KOPT-K1 (cell line): Measurements from ENCODE around the gene CR1.
"Not testable (repeated sequence)": the region's sequence is repeated elsewhere in the genome, so short reads cannot be mapped to it uniquely, and the experiment has no call there.

ENCODE experiments used
- H3K27ac ChIP-seq: fragments of 200-600 bp; sonication (generic); 2 replicates; pipeline ENCODE4 v1.5.1; 2016; ENCODE audit warnings: antibody characterized with exemption, mild to moderate bottlenecking, low read depth, low read length; ENCODE audit not compliant: poor library complexity, severe bottlenecking
- H3K36me3 ChIP-seq: fragments of 200-600 bp; sonication (generic); 2 replicates; pipeline ENCODE4 v1.5.1; 2017; ENCODE audit warnings: antibody characterized with exemption, mild to moderate bottlenecking, low read length, moderate library complexity; ENCODE audit not compliant: insufficient read depth
- H3K9me3 ChIP-seq: fragments of 200-600 bp; sonication (generic); 2 replicates; pipeline ENCODE4 v1.5.1; 2017; ENCODE audit warnings: antibody characterized with exemption, low read length, mild to moderate bottlenecking; ENCODE audit not compliant: insufficient read depth, poor library complexity, severe bottlenecking

Gene CR1

DNA sequence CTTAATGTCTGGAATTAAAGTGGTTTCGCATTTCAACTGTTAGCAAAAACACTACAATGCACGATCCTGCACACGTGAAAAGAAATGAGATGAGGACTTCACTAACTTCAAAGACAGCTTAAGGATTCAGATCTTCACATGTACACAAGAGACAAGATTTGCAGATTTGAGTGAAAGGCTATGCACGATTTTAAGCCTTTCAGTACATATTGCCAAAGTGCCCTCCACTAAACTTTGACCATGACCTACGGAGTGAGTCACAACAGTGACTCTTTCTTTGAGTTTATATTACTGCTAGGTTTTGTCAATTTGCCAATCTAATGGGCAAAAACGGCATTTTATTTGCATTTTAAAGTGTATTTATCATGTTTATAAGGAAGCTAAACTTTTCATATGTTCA is 107.8 kb downstream of the CR1 start:
- no peak overlapping the region for H3K27ac ChIP-seq
- H3K36me3 ChIP-seq: no peaks in the 10 kb centered on the region
- H3K9me3 ChIP-seq: no peaks in the 10 kb centered on the region

DNA sequence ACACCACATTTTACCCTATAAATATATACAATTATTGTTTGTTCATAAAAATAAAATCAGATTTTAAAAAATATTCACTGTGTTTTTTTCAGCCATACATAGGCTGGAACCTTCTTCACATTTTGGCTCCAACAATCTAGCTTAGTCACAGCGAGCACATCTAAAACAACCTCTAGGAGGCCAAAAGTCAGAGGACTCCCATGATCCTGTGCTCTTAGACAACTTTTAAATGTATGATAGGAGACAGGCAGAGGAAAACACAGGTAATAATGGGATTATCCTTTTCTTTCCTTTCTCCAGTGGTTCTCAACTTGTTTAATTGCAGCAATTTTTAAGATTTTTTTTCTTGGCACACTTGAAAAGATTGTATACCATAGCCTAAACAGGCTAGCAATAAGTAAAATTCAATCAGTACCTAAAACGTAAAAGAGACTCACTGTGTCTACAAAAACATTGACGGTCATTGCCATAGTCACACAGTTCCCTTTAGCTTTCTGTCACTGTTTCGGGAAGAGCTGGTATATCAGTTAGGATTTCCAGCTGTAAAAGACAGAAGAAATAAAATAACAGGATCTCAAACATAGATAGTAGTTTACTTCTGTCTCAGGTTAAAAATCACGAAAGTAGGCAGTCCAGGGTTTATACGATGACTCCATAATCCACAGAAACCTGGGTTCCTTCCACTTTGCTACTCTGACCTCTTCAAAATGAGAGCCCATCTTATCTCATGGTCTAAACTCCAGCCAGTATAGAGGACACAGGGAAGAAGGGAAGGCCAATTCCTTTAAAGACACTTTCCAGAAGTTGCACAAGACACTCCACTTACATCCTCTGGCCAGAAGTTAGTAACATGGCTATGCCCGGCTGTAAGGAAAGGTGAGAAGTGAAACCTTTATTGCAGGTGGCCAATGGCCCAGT is 109.7 kb downstream of the CR1 start:
- H3K27ac ChIP-seq: no peak overlapping the region
- no peaks in the 10 kb centered on the region for H3K9me3 ChIP-seq
- H3K36me3 ChIP-seq: no peaks in the 10 kb centered on the region

DNA sequence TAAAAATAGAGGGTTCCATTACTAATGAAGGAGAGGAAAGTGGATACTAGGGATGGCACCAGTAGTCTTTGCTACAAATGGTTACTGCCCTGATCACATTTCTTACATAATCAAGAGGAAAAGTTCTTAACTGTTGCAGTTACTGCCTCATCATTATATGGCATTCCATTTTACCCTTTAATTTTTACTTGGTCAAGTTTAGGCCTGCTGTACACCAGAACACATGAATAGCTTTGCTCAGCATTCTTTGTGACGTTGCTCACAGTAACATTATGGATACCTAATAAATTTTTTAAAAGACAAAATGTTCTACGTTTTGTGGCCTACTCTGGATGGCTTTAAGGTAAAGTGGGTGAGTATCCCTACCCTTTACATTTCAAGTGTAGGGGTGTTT is 110.4 kb downstream of the CR1 start:
- Histone ChIP-seq H3K27ac (no peak overlapping the region), H3K9me3 (no peaks in the 10 kb centered on the region)

DNA sequence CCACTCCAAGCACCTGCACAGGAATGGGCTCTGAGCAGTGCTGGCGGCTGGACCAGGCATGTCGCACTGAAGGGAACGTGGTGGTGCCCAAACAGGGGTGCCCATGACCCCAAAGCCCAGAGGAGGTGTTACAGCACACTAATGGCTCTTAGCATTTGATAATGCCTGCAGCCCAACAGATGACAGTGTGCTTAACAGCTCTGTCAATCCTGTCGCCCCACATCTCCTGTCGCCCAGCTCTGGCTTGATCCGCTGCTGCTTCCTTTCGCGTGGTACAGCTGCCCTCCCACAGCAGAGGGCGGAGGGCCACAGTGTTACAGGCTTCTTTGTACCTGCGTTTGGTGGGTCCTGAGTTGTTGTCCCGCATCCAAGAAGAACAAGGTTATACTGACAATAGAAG is 116.8 kb downstream of the CR1 start:
- no peaks in the 10 kb centered on the region for H3K36me3 ChIP-seq
- peaks cover 15% of the 10 kb centered on the region for H3K9me3 ChIP-seq
- no peak overlapping the region for H3K27ac ChIP-seq

More for the DNA sequence above, 110.4 kb downstream of the CR1 start:
- no peaks in the 10 kb centered on the region for H3K36me3 ChIP-seq

DNA sequence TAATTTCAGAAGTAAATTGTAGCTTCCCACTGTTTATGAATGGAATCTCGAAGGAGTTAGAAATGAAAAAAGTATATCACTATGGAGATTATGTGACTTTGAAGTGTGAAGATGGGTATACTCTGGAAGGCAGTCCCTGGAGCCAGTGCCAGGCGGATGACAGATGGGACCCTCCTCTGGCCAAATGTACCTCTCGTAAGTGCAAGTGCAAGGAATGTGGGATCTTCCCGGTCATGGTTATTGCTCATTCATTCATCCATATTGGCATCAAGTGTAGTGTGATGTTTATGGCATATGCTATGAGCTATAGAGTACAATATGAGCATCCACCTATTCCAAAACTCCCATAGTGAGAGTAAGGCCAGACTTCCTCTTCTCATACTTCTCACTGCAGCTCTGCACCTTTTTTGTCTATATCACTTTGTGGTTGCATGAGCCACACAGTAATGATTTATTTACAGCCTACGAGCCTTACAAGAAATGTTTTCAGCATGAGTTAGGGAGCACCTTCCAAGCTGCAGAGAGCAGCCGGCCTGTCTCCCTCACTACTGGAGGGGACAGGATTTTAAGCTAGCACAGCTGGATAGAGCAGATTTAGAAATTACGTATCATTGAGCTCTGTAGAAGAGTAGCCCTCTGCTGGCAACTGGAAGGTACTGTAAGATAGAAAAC is 124.0 kb downstream of the CR1 start:
- no peaks in the 10 kb centered on the region for H3K9me3 ChIP-seq
- H3K36me3 ChIP-seq: no peaks in the 10 kb centered on the region
- H3K27ac ChIP-seq: no peak overlapping the region

DNA sequence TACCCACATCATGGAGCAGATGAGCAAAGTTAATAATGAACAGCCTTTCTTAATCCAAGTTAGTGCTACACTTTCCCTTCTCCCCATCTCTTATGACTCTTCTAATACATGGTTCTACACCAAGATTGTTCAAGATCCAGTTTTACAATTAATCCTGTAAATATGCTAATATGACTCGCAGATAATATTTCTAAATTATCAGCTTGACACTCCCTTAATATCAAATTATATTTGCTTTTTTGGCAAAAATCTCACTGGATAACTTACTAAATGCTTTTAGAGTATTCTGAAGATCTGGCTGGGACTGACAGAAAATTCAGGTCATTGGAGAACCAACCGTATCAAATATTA is 124.6 kb downstream of the CR1 start:
- H3K27ac ChIP-seq: no peak overlapping the region
- H3K9me3 ChIP-seq: no peaks in the 10 kb centered on the region
- H3K36me3 ChIP-seq: no peaks in the 10 kb centered on the region

DNA sequence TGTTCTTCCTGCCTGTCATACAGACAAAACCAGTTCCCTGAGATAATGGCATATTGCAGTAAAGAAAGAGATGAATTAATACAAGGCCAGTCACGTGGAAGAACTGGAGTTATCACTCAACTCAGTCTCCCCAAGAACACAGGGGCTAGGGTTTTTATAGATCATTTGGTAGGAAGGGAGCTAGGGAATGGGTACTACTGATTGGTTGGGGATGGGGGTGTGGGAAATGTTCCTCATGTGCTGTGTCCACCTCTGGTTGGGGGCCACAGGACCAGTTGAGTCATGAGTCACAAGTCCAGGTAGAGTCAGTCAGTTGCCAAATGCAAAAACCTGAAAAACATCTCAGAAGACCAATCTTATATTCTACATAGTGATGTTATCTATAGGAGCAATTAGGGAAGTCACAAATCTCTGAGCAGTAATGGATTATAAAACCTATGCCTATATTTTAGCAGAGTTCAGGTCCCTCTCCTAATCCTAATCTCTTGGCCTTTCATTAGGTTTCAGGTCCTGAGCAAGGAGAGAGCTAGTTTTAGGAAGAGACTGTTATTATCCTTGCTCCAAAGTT is 129.6 kb downstream of the CR1 start:
- not testable (repeated sequence) for H3K36me3 ChIP-seq, H3K27ac ChIP-seq, H3K9me3 ChIP-seq

DNA sequence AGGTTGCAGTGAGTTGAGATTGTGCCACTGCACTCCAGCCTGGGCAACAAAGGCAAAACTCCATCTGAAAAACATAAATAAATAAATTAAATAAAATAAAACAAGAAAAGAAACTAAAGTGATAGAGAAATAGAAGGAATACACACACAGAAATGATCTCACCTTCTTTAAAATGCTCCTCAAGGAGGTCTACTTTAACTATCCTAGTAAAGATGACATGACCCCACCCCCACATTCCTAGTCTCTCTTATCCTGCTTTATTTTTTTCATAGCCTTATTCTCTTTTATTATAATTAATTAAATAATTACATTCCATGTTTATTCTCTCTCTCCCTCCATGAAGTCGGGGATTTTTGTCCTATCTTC is 131.0 kb downstream of the CR1 start:
- H3K36me3 ChIP-seq: no peaks in the 10 kb centered on the region
- H3K9me3 ChIP-seq: no peaks in the 10 kb centered on the region
- H3K27ac ChIP-seq: no peak overlapping the region

DNA sequence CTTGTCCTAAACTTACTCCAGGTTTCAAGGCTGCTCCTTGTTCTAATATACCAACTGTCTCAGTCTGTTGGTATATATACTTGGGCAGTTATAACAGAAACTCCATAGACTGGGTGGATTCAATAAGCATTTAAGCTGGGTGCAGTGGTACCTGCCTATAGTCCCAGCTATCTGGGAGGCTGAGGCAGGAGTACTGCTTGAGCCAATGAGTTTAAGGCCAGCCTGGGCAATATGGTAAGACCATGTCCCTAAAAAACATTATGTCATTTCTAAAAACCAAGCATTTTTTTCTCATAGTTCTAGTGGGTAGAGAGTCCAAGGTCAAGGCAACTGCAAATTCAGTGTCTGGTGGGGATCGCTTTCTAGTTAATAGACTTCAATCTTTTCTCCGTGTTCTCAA is 131.5 kb downstream of the CR1 start:
- Histone ChIP-seq H3K36me3 (no peaks in the 10 kb centered on the region), H3K9me3 (no peaks in the 10 kb centered on the region), H3K27ac (no peak overlapping the region)

DNA sequence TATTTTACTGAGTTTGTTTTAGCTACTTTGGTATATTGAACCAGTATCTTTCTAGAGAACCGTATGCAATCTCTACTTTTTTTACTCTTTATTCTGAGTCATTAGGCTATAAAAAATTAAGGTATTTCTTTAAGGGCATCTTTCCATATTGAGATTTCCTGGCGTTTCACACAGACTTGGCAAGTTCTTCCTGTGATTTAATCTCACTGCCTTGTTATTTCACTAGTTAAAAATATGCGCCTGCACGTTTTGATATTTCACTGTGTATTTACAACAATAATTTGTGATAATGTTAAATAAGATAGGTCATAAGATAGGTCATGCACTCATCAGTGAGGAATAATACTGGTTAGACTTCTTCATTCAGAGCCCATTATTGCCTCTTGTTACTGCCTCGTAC is 132.8 kb downstream of the CR1 start:
- Histone ChIP-seq H3K27ac (no peak overlapping the region), H3K9me3 (no peaks in the 10 kb centered on the region), H3K36me3 (no peaks in the 10 kb centered on the region)

DNA sequence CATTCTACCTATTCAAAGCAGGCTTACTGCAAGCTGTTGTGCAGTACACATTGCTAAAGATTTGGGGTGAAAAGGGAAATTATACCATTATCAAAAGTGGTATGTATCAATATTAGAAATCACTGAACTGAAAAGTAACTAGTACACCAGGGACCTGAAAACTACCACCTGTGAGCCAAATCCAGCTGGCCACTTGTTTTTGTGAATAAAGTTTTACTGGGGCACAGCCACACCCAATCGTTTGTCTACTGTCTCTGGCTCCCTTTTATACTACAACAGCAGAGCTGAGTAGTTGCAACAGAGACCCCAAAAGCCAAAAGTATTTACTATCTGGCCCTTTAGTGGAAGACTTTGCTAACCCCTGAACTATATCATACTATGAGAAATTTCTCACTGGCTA is 135.2 kb downstream of the CR1 start:
- Histone ChIP-seq H3K9me3 (no peaks in the 10 kb centered on the region), H3K27ac (no peak overlapping the region), H3K36me3 (no peaks in the 10 kb centered on the region)

DNA sequence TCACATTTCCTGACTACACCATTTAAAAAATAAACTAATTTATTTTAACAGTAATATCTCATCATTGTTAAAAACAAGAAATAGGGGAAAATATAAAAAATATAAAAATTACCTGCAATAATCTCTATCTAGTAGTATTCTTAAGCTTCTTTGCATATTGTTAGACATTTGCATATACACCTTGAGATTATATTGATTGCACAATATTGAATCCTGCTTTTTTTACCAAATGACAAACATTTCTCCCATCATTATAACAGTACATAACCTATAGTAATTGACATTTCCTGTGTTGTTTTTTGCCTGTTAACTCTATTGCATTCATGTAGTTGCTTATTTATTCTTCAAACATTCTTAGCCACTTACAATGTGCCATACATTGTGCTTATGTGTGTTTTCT is 137.3 kb downstream of the CR1 start:
- Histone ChIP-seq H3K36me3 (no peaks in the 10 kb centered on the region), H3K27ac (no peak overlapping the region)

DNA sequence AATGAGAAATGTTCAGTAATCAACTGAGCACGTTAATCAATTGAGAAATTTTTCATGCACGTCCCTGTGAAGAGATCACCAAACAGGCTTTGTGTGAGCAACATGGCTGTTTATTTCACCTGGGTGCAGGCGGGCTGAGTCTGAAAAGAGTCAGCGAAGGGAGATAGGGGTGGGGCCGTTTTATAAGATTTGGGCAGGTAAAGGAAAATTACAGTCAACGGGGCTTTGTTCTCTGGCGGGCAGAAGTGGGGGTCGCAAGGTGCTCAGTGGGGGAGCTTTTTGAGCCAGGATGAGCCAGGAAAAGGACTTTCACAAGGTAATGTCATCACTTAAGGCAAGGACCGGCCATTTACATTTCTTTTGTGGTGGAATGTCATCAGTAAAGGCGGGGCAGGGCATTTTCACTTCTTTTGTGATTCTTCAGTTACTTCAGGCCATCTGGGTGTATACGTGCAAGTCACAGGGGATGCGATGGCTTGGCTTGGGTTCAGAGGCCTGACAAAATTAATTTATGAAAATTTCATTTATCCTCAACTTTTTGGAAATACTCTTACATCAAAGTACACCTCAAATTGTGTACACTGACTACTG is 137.8 kb downstream of the CR1 start:
- not testable (repeated sequence) for H3K27ac ChIP-seq, H3K36me3 ChIP-seq, H3K9me3 ChIP-seq

More for the DNA sequence above, 137.3 kb downstream of the CR1 start:
- H3K9me3 ChIP-seq: no peaks in the 10 kb centered on the region

DNA sequence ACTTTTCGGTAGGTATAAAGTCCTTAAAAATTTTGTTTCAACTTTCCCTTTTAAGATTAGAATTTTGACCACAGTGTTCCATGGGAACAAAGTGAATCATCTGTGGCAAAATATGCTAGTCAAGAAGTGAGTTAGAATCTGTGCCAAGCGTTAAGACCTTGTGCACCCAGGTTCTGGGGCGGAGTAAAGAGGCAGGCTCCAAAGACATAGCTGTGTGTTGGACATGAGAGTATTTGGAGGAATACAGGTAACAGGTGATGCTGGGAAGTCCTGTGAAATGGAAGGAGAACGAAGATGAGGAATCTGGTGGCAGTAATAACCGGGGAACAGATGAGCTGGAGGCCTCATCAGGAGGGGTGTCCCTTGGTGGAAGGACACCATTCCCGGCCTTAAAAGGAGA is 138.3 kb downstream of the CR1 start:
- not testable (repeated sequence) for H3K27ac ChIP-seq, H3K36me3 ChIP-seq, H3K9me3 ChIP-seq

DNA sequence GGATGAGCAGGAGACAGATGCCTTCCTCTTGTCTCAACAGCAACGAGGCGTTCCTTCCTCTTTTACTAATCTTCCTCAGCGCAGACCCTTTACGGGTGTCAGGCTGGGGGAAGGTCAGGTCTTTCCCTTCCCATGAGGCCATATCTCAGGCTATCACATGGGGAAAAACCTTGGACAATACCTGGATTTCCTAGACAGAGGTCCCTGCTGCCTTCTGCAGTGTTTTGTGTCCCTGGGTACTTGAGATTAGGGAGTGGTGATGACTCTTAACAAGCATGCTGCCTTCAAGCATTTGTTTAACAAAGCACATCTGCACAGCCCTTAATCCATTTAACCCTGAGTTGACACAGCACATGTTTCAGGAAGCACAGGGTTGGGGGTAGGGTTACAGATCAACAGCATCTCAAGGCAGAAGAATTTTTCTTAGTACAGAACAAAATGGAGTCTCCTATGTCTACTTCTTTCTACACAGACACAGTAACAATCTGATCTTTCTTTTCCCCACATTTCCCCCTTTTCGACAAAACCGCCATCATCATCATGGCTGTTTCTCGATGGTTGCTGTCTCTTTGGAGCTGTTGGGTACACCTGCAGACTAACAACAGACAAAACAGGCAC is 139.7 kb downstream of the CR1 start:
- not testable (repeated sequence) for H3K9me3 ChIP-seq, H3K27ac ChIP-seq, H3K36me3 ChIP-seq
